DOHH2 (cell line): ENCODE results near the gene C4BPA.

Experiments
- CTCF ChIP-seq: fragments of 200-600 bp; sonication (generic); IDR thresholded peaks from one replicate; pipeline ENCODE4 v1.5.1; 2014; ENCODE audit warnings: antibody characterized with exemption, mild to moderate bottlenecking, low read depth, low read length; ENCODE audit not compliant: poor library complexity, severe bottlenecking
- EZH2phosphoT487 ChIP-seq: fragments of 200-600 bp; sonication (generic); IDR thresholded peaks from 2 replicates; pipeline ENCODE4 v1.6.1; 2017; ENCODE audit warnings: borderline replicate concordance, mild to moderate bottlenecking, antibody characterized with exemption, low read length, moderate library complexity, mixed read lengths

DNA sequence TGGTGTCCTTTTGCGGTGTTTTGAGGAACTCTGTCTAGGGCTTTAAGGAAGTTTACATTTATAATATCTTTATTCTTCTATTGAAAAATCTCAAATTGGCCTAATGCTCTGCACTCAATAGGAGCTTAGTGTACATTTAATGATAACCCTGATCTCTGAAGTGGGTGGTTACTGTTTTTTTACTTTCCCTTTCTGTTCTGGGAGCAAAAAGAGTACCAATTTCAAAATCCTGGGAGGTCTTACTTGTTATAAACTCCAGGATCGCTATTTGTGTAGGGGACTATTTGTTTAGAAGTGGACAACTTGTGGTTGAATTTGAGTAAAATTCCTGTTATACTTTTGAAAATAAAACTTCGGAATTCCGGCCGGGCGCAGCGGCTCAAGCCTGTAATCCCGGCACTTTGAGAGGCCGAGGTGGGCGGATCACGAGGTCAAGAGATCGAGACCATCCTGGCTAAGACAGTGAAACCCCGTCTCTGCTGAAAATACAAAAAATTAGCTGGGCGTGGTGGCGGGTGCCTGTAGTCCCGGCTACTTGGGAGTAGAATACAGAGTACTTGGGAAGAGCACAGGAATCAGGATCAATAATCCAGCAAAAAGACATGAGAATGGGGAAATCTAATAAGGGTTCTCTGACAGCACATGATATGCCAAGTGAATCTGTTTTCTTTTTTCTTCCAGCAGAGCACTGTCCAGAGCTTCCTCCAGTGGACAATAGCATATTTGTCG lies 14.2 kb upstream of the C4BPA start:
- TF ChIP-seq CTCF (no peak), EZH2phosphoT487 (no peak)
